Measurements from ENCODE around the gene IVNS1ABP.
"Not testable (repeated sequence)": the region's sequence is repeated elsewhere in the genome, so short reads cannot be mapped to it uniquely, and the experiment has no call there.

The IVNS1ABP gene

DNA sequence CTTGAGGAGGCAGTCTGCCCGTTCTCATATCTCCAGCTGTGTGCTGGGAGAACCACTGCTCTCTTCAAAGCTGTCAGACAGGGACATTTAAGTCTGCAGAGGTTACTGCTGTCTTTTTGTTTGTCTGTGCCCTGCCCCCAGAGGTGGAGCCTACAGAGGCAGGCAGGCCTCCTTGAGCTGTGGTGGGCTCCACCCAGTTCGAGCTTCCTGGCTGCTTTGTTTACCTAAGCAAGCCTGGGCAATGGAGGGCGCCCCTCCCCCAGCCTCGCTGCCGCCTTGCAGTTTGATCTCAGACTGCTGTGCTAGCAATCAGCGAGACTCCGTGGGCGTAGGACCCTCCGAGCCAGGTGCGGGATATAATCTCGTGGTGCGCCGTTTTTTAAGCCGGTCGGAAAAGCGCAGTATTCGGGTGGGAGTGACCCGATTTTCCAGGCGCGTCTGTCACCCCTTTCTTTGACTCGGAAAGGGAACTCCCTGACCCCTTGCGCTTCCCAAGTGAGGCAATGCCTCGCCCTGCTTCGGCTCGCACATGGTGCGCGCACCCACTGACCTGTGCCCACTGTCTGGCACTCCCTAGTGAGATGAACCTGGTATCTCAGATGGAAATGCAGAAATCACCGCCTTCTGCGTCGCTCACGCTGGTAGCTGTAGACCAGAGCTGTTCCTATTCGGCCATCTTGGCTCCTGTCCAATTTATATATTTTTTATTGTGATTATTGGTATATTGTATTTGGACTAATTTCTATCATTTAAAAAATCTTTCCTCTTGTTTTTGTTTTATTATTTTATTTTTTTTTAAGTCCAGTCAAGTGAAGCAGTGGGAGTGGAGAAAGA, 59.7 kb downstream of the IVNS1ABP start:
- DNase-seq (ENCODE audit: low spot score) = not testable (repeated sequence)

DNA sequence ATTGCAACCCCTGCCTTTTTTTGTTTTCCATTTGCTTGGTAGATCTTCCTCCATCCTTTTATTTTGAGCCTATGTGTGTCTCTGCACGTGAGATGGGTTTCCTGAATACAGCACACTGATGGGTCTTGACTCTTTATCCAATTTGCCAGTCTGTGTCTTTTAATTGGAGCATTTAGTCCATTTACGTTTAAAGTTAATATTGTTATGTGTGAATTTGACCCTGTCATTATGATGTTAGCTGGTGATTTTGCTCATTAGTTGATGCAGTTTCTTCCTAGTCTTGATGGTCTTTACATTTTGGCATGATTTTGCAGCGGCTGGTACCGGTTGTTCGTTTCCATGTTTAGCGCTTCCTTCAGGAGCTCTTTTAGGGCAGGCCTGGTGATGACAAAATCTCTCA, 61.4 kb downstream of the IVNS1ABP start:
- not testable (repeated sequence) for DNase-seq (ENCODE audit: low spot score)

DNA sequence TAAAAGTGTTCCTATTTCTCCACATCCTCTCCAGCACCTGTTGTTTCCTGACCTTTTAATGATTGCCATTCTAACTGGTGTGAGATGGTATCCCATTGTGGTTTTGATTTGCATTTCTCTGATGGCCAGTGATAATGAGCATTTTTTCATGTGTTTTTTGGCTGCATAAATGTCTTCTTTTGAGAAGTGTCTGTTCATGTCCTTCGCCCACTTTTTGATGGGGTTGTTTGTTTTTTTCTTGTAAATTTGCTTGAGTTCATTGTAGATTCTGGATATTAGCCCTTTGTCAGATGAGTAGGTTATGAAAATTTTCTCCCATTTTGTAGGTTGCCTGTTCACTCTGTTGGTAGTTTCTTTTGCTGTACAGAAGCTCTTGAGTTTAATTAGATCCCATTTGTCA, 64.6 kb downstream of the IVNS1ABP start:
- DNase-seq (ENCODE audit: low spot score) = not testable (repeated sequence)

DNA sequence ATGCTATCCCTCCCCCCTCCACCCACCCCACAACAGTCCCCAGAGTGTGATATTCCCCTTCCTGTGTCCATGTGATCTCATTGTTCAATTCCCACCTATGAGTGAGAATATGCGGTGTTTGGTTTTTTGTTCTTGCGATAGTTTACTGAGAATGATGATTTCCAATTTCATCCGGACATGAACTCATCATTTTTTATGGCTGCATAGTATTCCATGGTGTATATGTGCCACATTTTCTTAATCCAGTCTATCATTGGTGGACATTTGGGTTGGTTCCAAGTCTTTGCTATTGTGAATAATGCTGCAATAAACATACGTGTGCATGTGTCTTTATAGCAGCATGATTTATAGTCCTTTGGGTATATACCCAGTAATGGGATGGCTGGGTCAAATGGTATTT, 65.1 kb downstream of the IVNS1ABP start:
- DNase-seq (ENCODE audit: low spot score) = not testable (repeated sequence)

DNA sequence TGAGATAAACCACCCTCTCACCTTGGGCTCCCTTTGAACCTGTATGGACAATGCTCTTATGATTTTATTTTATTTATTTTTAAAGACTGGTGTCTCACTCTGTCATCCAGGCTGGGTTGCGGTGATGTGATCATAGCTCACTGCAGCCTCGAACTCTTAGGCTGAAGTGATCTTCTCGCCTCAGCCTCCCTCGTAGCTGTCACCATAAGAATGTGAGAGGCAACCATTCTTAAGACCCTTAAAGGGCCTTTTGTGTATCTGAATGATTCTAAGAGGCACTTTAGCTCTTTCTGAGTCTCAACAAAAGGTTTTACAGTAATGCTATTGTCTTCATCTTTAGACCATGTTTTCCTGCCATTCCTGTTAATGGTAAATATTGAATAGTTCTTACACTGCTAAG, 67.0 kb downstream of the IVNS1ABP start:
- DNase-seq (ENCODE audit: low spot score) = no peak

DNA sequence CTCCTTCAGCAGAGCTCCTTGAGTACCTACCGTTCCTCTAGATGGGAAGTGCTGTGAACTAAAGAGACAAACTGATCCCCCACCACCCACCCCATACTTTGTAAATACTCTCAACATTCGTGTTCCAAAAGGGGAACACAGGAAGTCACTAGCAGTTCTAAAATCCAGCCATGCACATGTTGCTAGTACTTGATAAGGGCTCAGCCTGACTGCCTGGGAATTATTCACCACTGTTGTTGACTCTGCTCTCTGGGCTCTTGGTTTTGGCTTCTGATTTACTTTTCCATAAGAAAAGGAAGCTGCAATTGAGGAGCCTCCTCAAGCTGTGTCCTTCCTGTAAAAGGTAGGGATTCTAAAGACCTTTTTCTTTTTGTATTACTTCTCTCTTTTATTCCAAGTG, 67.5 kb downstream of the IVNS1ABP start:
- no peak for DNase-seq (ENCODE audit: low spot score)

Measured in hematopoietic multipotent progenitor cell treated with erythropoietin and hydrocortisone succinate and interleukin-3 and kit ligand, for 17 days (in vitro differentiated cells).